ENCODE measurements around the gene FKRP. TPM values are rescaled to one million over a fixed set of nuclear protein-coding genes. Genes with fewer than 3 reads are reported as not detected.

Gene FKRP
- total and polyA plus RNA-seq, 2 of the 13 experiments (the other 11 are each of a cell fraction or from before 2014, with no cell fraction given), result 7.3 to 9.8 TPM

GRCh38 chr19:46764817-46765291, 19.0 kb downstream of the FKRP start (continued):
- TF ChIP-seq FOXA3 (CRISPR knock-in tag; IDR thresholded peaks at IDR 0.05) (peak; percentile 46; the same call in 1 of the 2 replicates), KLF13 (CRISPR knock-in tag; IDR thresholded peaks at IDR 0.05) (no peak), NONO (IDR thresholded peaks at IDR 0.05) (no peak), NONO (CRISPR knock-in tag; conservative IDR thresholded peaks at IDR 0.05) (peak; percentile 58; the same call in 1 of the 2 replicates), RAD51 (IDR thresholded peaks at IDR 0.05; ENCODE audit: borderline replicate concordance) (no peak), KDM2A (CRISPR knock-in tag; IDR thresholded peaks at IDR 0.05; ENCODE audit: borderline replicate concordance, low read depth) (peak; percentile 53; the same call in 1 of the 2 replicates), SKI (IDR thresholded peaks at IDR 0.05; ENCODE audit: partially characterized antibody) (peak; percentile 37), BCL6 (CRISPR knock-in tag; IDR thresholded peaks at IDR 0.05) (peak; percentile 64), THRA (CRISPR knock-in tag; IDR thresholded peaks at IDR 0.05; ENCODE audit: borderline replicate concordance) (peak; percentile 79; the same call in 1 of the 2 replicates), TARDBP (CRISPR knock-in tag; IDR thresholded peaks at IDR 0.05) (peak; percentile 60; the same call in 1 of the 2 replicates), ZNF605 (CRISPR knock-in tag; IDR thresholded peaks at IDR 0.05) (peak; percentile 57; the same call in 1 of the 2 replicates), FOXA1 (IDR thresholded peaks at IDR 0.05) (no peak), FOXA1 (CRISPR knock-in tag; IDR thresholded peaks at IDR 0.05) (0 out of 2 replicates have a peak, but pooled peaks have one; percentile 9), JUND (CRISPR knock-in tag; IDR thresholded peaks at IDR 0.05) (peak; percentile 57; the same call in 1 of the 2 replicates), KLF16 (CRISPR knock-in tag; IDR thresholded peaks at IDR 0.05) (peak in 1 of 2 experiments; percentile 32; a peak in 1 of 4 replicates), NFYB (CRISPR knock-in tag; IDR thresholded peaks at IDR 0.05) (no peak), EP300 (IDR thresholded peaks at IDR 0.05; ENCODE audit: low read depth in 2 of 2, low read length in 2 of 2) (peak in 1 of 2 experiments; percentile 28; a peak in 1 of 4 replicates), EP300 (CRISPR knock-in tag; IDR thresholded peaks at IDR 0.05; ENCODE audit: borderline replicate concordance) (0 out of 2 replicates have a peak, but pooled peaks have one; percentile 21), NCOA2 (CRISPR knock-in tag; IDR thresholded peaks at IDR 0.05) (peak; percentile 70), TBX2 (CRISPR knock-in tag; IDR thresholded peaks at IDR 0.05; ENCODE audit: borderline replicate concordance) (peak; percentile 85), JARID2 (CRISPR knock-in tag; IDR thresholded peaks at IDR 0.05; ENCODE audit: insufficient replicate concordance) (no peak), MIER3 (CRISPR knock-in tag; IDR thresholded peaks at IDR 0.05; ENCODE audit: borderline replicate concordance) (peak; percentile 66; the same call in 1 of the 2 replicates), GATAD2A (CRISPR knock-in tag; IDR thresholded peaks at IDR 0.05) (peak; percentile 93), REPIN1 (CRISPR knock-in tag; IDR thresholded peaks at IDR 0.05; ENCODE audit: borderline replicate concordance, low read depth) (0 out of 2 replicates have a peak, but pooled peaks have one; percentile 25), ZNF580 (CRISPR knock-in tag; IDR thresholded peaks at IDR 0.05; ENCODE audit: borderline replicate concordance, low read depth) (peak; percentile 52; the same call in 1 of the 2 replicates), ZSCAN9 (CRISPR knock-in tag; IDR thresholded peaks at IDR 0.05; ENCODE audit: borderline replicate concordance) (peak; percentile 67; the same call in 1 of the 2 replicates), RARG (CRISPR knock-in tag; IDR thresholded peaks at IDR 0.05; ENCODE audit: low read depth) (no peak), GMEB1 (CRISPR knock-in tag; IDR thresholded peaks at IDR 0.05; ENCODE audit: borderline replicate concordance) (0 out of 2 replicates have a peak, but pooled peaks have one; percentile 22), GLI4 (CRISPR knock-in tag; IDR thresholded peaks at IDR 0.05; ENCODE audit: borderline replicate concordance) (0 out of 2 replicates have a peak, but pooled peaks have one; percentile 36), HDAC1 (CRISPR knock-in tag; IDR thresholded peaks at IDR 0.05) (peak; percentile 64; the same call in 1 of the 2 replicates)
